CD14-positive monocyte (primary cell): ENCODE results near the gene CA5A. TPM values are rescaled to one million over a fixed set of nuclear protein-coding genes. Genes with fewer than 3 reads are reported as not detected.

Experiments
- DNase-seq, 3 donors: peaks; one replicate each; pipeline ENCODE4 v3.0.0-alpha.2; 2011 to 2022
- H2AFZ ChIP-seq: 2 replicates; pipeline ENCODE4 v1.6.0; 2012; ENCODE audit warnings: mild to moderate bottlenecking, low read depth, low read length, inconsistent platforms; ENCODE audit not compliant: insufficient read depth, poor library complexity, severe bottlenecking
- H3K27ac ChIP-seq, 2 donors: 1 replicate in 1 of 2; 2 replicates in 1 of 2; pipeline ENCODE4 v1.5.1; 2012 to 2013; ENCODE audit warnings: low read length in 2 of 2, control low read depth in 1 of 2, inconsistent platforms in 1 of 2, low read depth in 1 of 2, mild to moderate bottlenecking in 1 of 2
- H3K27me3 ChIP-seq, 2 donors: one replicate each; pipeline versions ENCODE4 v1.6.0 to v1.6.1; 2011 to 2013; ENCODE audit warnings: low read length in 2 of 2; ENCODE audit not compliant: control insufficient read depth in 2 of 2, insufficient read depth in 2 of 2
- H3K36me3 ChIP-seq, 2 donors: replicated peaks in 1 of 2; 1 replicate in 1 of 2; 2 replicates in 1 of 2; pipeline versions ENCODE4 v1.5.1 to v1.6.1; 2012 to 2013; ENCODE audit warnings: low read length in 2 of 2, control low read depth in 1 of 2, inconsistent platforms in 1 of 2, mild to moderate bottlenecking in 1 of 2; ENCODE audit not compliant: insufficient read depth in 2 of 2, control insufficient read depth in 1 of 2
- H3K4me1 ChIP-seq, 2 donors: 1 replicate in 1 of 2; 2 replicates in 1 of 2; pipeline versions ENCODE4 v1.5.1 to v1.6.1; 2012 to 2013; ENCODE audit warnings: low read length in 2 of 2, control low read depth in 1 of 2, inconsistent platforms in 1 of 2, mild to moderate bottlenecking in 1 of 2, moderate library complexity in 1 of 2; ENCODE audit not compliant: insufficient read depth in 2 of 2, control insufficient read depth in 1 of 2
- H3K4me2 ChIP-seq: replicated peaks from 2 replicates; pipeline ENCODE3; 2012; ENCODE audit warnings: low read length, moderate library complexity, mild to moderate bottlenecking; ENCODE audit not compliant: poor library complexity, severe bottlenecking; ENCODE audit errors: extremely low read depth
- H3K4me3 ChIP-seq, 3 experiments: fragments of 200-600 bp in 1 of 3; sonication (generic) in 1 of 3; replicated peaks in 1 of 3; 1 replicate in 2 of 3; 2 replicates in 1 of 3; pipeline ENCODE4 v1.5.1; 2011 to 2013; ENCODE audit warnings: low read length in 3 of 3, mild to moderate bottlenecking in 3 of 3, control low read depth in 2 of 3, low read depth in 2 of 3, inconsistent platforms in 1 of 3, moderate library complexity in 1 of 3
- H3K79me2 ChIP-seq: 2 replicates; pipeline ENCODE4 v1.6.0; 2012; ENCODE audit warnings: mild to moderate bottlenecking, control low read depth, inconsistent platforms, low read length, moderate library complexity; ENCODE audit not compliant: insufficient read depth
- H3K9ac ChIP-seq: 2 replicates; pipeline ENCODE4 v1.6.0; 2017; ENCODE audit warnings: low read length, mild to moderate bottlenecking; ENCODE audit not compliant: insufficient read depth, poor library complexity, severe bottlenecking
- H3K9me3 ChIP-seq, 2 donors: replicated peaks in 1 of 2; 1 replicate in 1 of 2; 2 replicates in 1 of 2; pipeline versions ENCODE4 v1.5.1 to v1.6.1; 2012 to 2013; ENCODE audit warnings: low read length in 2 of 2, control low read depth in 1 of 2; ENCODE audit not compliant: control insufficient read depth in 1 of 2, insufficient read depth in 1 of 2
- H4K20me1 ChIP-seq: 2 replicates; pipeline ENCODE4 v1.6.0; 2012; ENCODE audit warnings: mild to moderate bottlenecking, low read length, control low read depth, moderate library complexity; ENCODE audit not compliant: insufficient read depth
- H3K27ac Mint-ChIP-seq, 7 donors: one replicate each; pipeline ENCODE4 v1.8.0; 2020; ENCODE audit warnings: mild to moderate bottlenecking in 7 of 7, mixed read lengths in 7 of 7, moderate library complexity in 6 of 7, inconsistent platforms in 2 of 7
- H3K27me3 Mint-ChIP-seq, 3 donors: one replicate each; pipeline ENCODE4 v1.8.0; 2021 to 2022; ENCODE audit warnings: low read depth in 3 of 3, mild to moderate bottlenecking in 3 of 3, mixed read lengths in 3 of 3, moderate library complexity in 3 of 3, inconsistent platforms in 1 of 3
- H3K36me3 Mint-ChIP-seq, 2 donors: one replicate each; pipeline ENCODE4 v1.8.0; 2020; ENCODE audit warnings: mixed read lengths in 2 of 2, inconsistent platforms in 1 of 2, mild to moderate bottlenecking in 1 of 2
- H3K4me1 Mint-ChIP-seq: one replicate; pipeline ENCODE4 v1.8.0; 2020; ENCODE audit warnings: mild to moderate bottlenecking, mixed read lengths
- H3K4me3 Mint-ChIP-seq, 2 donors: one replicate each; pipeline ENCODE4 v1.8.0; 2020; ENCODE audit warnings: mild to moderate bottlenecking in 2 of 2, mixed read lengths in 2 of 2, moderate library complexity in 1 of 2
- H3K9me3 Mint-ChIP-seq, 7 donors: one replicate each; pipeline ENCODE4 v1.8.0; 2020 to 2022; ENCODE audit warnings: mixed read lengths in 7 of 7, mild to moderate bottlenecking in 6 of 7, moderate library complexity in 6 of 7, inconsistent platforms in 2 of 7
- CTCF ChIP-seq: fragments of 200-600 bp; IDR thresholded peaks from one replicate; pipeline ENCODE4 v1.8.0; 2022; ENCODE audit warnings: antibody characterized with exemption, mild to moderate bottlenecking
- WGBS: methylation state at CpG from one replicate; pipeline ENCODE4 v1.1.5; 2013; ENCODE audit warnings: missing lambda C conversion rate; ENCODE audit not compliant: insufficient coverage; 5-methylcytosine and 5-hydroxymethylcytosine counted together
- intact Hi-C, 2 donors: fragments of 100-400 bp; cut with micrococcal nuclease; formaldehyde crosslinking; loops; one replicate each; pipeline versions ENCODE4 v1.15.0 to v1.15.1; 2023
- polyA plus RNA-seq, 3 donors: library from polyadenylated mRNA; depleted of rRNA in 1 of 3; unstranded in 2 of 3; stranded (reverse) in 1 of 3; fragments of 300-500 nt in 2 of 3; fragments of >200 nt in 1 of 3; fragmentation: Illumina TruSeq in 2 of 3; gene quantifications; 1 replicate in 2 of 3; 2 replicates in 1 of 3; pipeline ENCODE4 v1.2.3, GENCODE V29; 2012 to 2021

The CA5A gene
- polyA plus RNA-seq, 3 donors, result not detected

- no peak for DNase-seq
- no peaks in the 10 kb centered on the region for H3K79me2 ChIP-seq
Measured at GRCh38 chr16:87939562-87940423, 3.5 kb upstream of the CA5A start.

More at GRCh38 chr16:87939562-87940423, 3.5 kb upstream of the CA5A start:
- H3K27me3 ChIP-seq, result no peaks in the 10 kb centered on the region
- H3K4me2 ChIP-seq, result no peak overlapping the region
- H3K9me3 ChIP-seq, result no peaks in the 10 kb centered on the region
- H3K4me3 Mint-ChIP-seq, result no peak overlapping the region
- peaks cover 0 to 3% (median 0%) of the 10 kb centered on the region in 7 donors for H3K9me3 Mint-ChIP-seq
- intact Hi-C loops, result loop anchor here in 1 of 2 donors (10.0 kb wide), 1 partner anchor 495 kb away; no protein-coding TSS in a partner anchor
- no peak overlapping the region for H3K27ac Mint-ChIP-seq
- H3K4me3 ChIP-seq, result no peak overlapping the region
- no peak overlapping the region for H3K9ac ChIP-seq
- H3K27me3 Mint-ChIP-seq, result peaks cover 1 to 6% (median 3%) of the 10 kb centered on the region in 3 donors
- H3K36me3 ChIP-seq, result no peaks in the 10 kb centered on the region
- H2AFZ ChIP-seq, result no peak overlapping the region
- H3K36me3 Mint-ChIP-seq, result no peaks in the 10 kb centered on the region
- peaks cover 0 to under 1% of the 10 kb centered on the region in 2 donors for H3K4me1 ChIP-seq
- H3K4me1 Mint-ChIP-seq, result peaks cover 4% of the 10 kb centered on the region
- WGBS, result 100% methylated on average over 2 of the region's 13 CpGs
- H4K20me1 ChIP-seq, result no peaks in the 10 kb centered on the region
- H3K27ac ChIP-seq, result no peak overlapping the region
- no peak for TF ChIP-seq CTCF
